H9 (cell line): Measurements from ENCODE around the gene XAGE2. TPM values are rescaled to one million over a fixed set of nuclear protein-coding genes. Genes with fewer than 3 reads are reported as not detected.

Experiments
- DNase-seq: peaks from one replicate; pipeline ENCODE4 v3.0.0-alpha.2; 2017
- H2AFZ ChIP-seq: one replicate; pipeline ENCODE4 v1.6.1; 2013; ENCODE audit warnings: mild to moderate bottlenecking, low read length, control low read depth, moderate library complexity
- H2AK5ac ChIP-seq: 2 replicates; pipeline ENCODE4 v1.6.1; 2013; ENCODE audit warnings: low read length, control low read depth, mixed read lengths; ENCODE audit not compliant: insufficient read length
- H2BK120ac ChIP-seq: one replicate; pipeline ENCODE4 v1.6.1; 2013; ENCODE audit warnings: low read depth, mild to moderate bottlenecking, low read length, control low read depth, inconsistent platforms; ENCODE audit not compliant: poor library complexity, severe bottlenecking
- H2BK12ac ChIP-seq: 2 replicates; pipeline ENCODE4 v1.6.1; 2013; ENCODE audit warnings: low read length, control low read depth, mixed read lengths, low read depth; ENCODE audit not compliant: insufficient read length
- H2BK15ac ChIP-seq: 2 replicates; pipeline ENCODE4 v1.6.1; 2013; ENCODE audit warnings: low read depth, low read length, control low read depth
- H2BK20ac ChIP-seq: one replicate; pipeline ENCODE4 v1.6.1; 2013; ENCODE audit warnings: low read depth, mild to moderate bottlenecking, low read length, control low read depth, inconsistent platforms; ENCODE audit not compliant: poor library complexity, severe bottlenecking
- H2BK5ac ChIP-seq: 2 replicates; pipeline ENCODE4 v1.6.1; 2013; ENCODE audit warnings: low read length, control low read depth, mixed read lengths; ENCODE audit not compliant: insufficient read length
- H3K14ac ChIP-seq: 2 replicates; pipeline ENCODE4 v1.6.1; 2013; ENCODE audit warnings: low read length, control low read depth; ENCODE audit not compliant: insufficient read depth
- H3K18ac ChIP-seq: 2 replicates; pipeline ENCODE4 v1.6.1; 2013; ENCODE audit warnings: low read depth, mild to moderate bottlenecking, mixed read lengths, low read length, control low read depth; ENCODE audit not compliant: insufficient read length
- H3K23ac ChIP-seq: 2 replicates; pipeline ENCODE4 v1.6.1; 2013; ENCODE audit warnings: low read length, control low read depth, mixed read lengths, low read depth; ENCODE audit not compliant: insufficient read length
- H3K23me2 ChIP-seq: 2 replicates; pipeline ENCODE4 v1.6.1; 2013; ENCODE audit warnings: low read depth, mild to moderate bottlenecking, mixed read lengths, low read length, control low read depth; ENCODE audit not compliant: insufficient read length, poor library complexity, severe bottlenecking
- H3K27ac ChIP-seq: 2 replicates; pipeline ENCODE4 v1.5.1; 2013; ENCODE audit warnings: low read length, control low read depth, mixed read lengths, low read depth; ENCODE audit not compliant: insufficient read length
- H3K27me3 ChIP-seq: 2 replicates; pipeline ENCODE4 v1.6.1; 2013; ENCODE audit warnings: low read length, control low read depth, inconsistent platforms; ENCODE audit not compliant: insufficient read depth
- H3K4ac ChIP-seq: 2 replicates; pipeline ENCODE4 v1.6.1; 2013; ENCODE audit warnings: low read depth, mild to moderate bottlenecking, control low read depth, inconsistent platforms, low read length, moderate library complexity
- H3K4me1 ChIP-seq: 2 replicates; pipeline ENCODE4 v1.6.1; 2013; ENCODE audit warnings: low read length, control low read depth, inconsistent platforms; ENCODE audit not compliant: insufficient read depth
- H3K4me2 ChIP-seq: 2 replicates; pipeline ENCODE4 v1.6.1; 2013; ENCODE audit warnings: low read length, control low read depth, mixed read lengths; ENCODE audit not compliant: insufficient read length, insufficient read depth
- H3K56ac ChIP-seq: 2 replicates; pipeline ENCODE4 v1.6.1; 2013; ENCODE audit warnings: low read depth, mild to moderate bottlenecking, mixed read lengths, low read length, control low read depth; ENCODE audit not compliant: insufficient read length
- H3K79me1 ChIP-seq: 2 replicates; pipeline ENCODE4 v1.6.1; 2013; ENCODE audit warnings: low read depth, mild to moderate bottlenecking, moderate library complexity, low read length, control low read depth, inconsistent platforms; ENCODE audit not compliant: insufficient read depth, poor library complexity, severe bottlenecking
- H3K79me2 ChIP-seq: 2 replicates; pipeline ENCODE4 v1.6.1; 2013; ENCODE audit warnings: low read length, control low read depth, inconsistent platforms; ENCODE audit not compliant: insufficient read depth
- H3K9ac ChIP-seq: 2 replicates; pipeline ENCODE4 v1.6.1; 2013; ENCODE audit warnings: low read length, control low read depth, mixed read lengths; ENCODE audit not compliant: insufficient read length; ENCODE audit errors: extremely low read depth
- H3K9me3 ChIP-seq: one replicate; pipeline ENCODE4 v1.6.1; 2013; ENCODE audit warnings: low read depth, low read length, inconsistent platforms; ENCODE audit not compliant: control insufficient read depth
- H3T11ph ChIP-seq: one replicate; pipeline ENCODE4 v1.6.1; 2013; ENCODE audit warnings: mild to moderate bottlenecking, low read length, control low read depth, inconsistent platforms
- H4K20me1 ChIP-seq: one replicate; pipeline ENCODE4 v1.6.1; 2013; ENCODE audit not compliant: control insufficient read depth, insufficient read length, insufficient read depth
- H4K5ac ChIP-seq: 2 replicates; pipeline ENCODE4 v1.6.1; 2013; ENCODE audit warnings: low read depth, mild to moderate bottlenecking, mixed read lengths, low read length, control low read depth; ENCODE audit not compliant: insufficient read length
- H4K8ac ChIP-seq: replicated peaks from 2 replicates; pipeline ENCODE4 v1.6.1; 2013; ENCODE audit warnings: low read length, control low read depth, mixed read lengths, low read depth; ENCODE audit not compliant: insufficient read length
- H4K91ac ChIP-seq: 2 replicates; pipeline ENCODE4 v1.6.1; 2013; ENCODE audit warnings: low read depth, mild to moderate bottlenecking, moderate library complexity, mixed read lengths, low read length, control low read depth; ENCODE audit not compliant: insufficient read length
- H3K27ac Mint-ChIP-seq, 3 experiments: 2 replicates in 2 of 3; 3 replicates in 1 of 3; pipeline ENCODE4 v1.8.0; 2020 to 2021; ENCODE audit warnings: mixed read lengths in 3 of 3, mild to moderate bottlenecking in 1 of 3, moderate library complexity in 1 of 3
- H3K27me3 Mint-ChIP-seq: 2 replicates; pipeline ENCODE4 v1.8.0; 2021; ENCODE audit warnings: low read depth, mild to moderate bottlenecking, moderate library complexity, mixed read lengths
- H3K36me3 Mint-ChIP-seq, 3 experiments: 2 replicates in 2 of 3; 3 replicates in 1 of 3; pipeline ENCODE4 v1.8.0; 2020 to 2021; ENCODE audit warnings: low read depth in 3 of 3, mixed read lengths in 3 of 3; ENCODE audit not compliant: insufficient read depth in 1 of 3
- H3K4me1 Mint-ChIP-seq, 2 experiments: 2 replicates each; pipeline ENCODE4 v1.8.0; 2020; ENCODE audit warnings: mixed read lengths in 2 of 2
- H3K4me3 Mint-ChIP-seq, 2 experiments: 2 replicates in 1 of 2; 3 replicates in 1 of 2; pipeline ENCODE4 v1.8.0; 2020 to 2021; ENCODE audit warnings: mild to moderate bottlenecking in 2 of 2, mixed read lengths in 2 of 2, moderate library complexity in 1 of 2
- H3K9me3 Mint-ChIP-seq, 2 experiments: 2 replicates in 1 of 2; 3 replicates in 1 of 2; pipeline ENCODE4 v1.8.0; 2020; ENCODE audit warnings: mild to moderate bottlenecking in 2 of 2, mixed read lengths in 2 of 2, moderate library complexity in 1 of 2
- CTCF ChIP-seq: fragments of 200-600 bp; sonication (generic); conservative IDR thresholded peaks from 3 replicates; pipeline ENCODE4 v1.8.0; 2021; ENCODE audit warnings: antibody characterized with exemption, mild to moderate bottlenecking
- total RNA-seq: library from RNA; stranded (reverse); gene quantifications from 2 replicates; pipeline ENCODE4 v1.2.1, GENCODE V29; 2021

The XAGE2 gene
- total RNA-seq, 1 experiment from 2014 or later, result not detected

DNA sequence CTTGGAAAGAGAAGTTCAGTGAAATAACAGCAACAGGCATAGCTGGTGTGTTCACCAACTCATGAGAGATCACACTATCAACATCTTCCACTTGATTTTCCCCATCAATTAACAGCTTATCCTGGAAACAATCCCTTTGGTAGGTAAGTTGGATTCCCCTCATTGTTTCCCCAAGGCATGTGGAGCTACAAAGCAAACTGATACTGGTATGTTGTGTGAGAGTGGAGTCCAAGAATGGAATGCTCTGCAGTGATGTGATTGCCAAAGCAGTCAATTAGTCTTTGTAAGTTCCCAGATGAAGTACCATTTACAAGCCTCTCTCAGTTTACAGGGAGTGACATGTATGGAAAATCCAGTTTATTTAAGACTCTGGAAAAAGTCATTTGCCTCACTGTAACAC lies 13.7 kb upstream of the XAGE2 start:
- no peak overlapping the region for H3K4ac ChIP-seq
- no peak overlapping the region for H3K9ac ChIP-seq
- H3K79me1 ChIP-seq, result no peaks in the 10 kb centered on the region
- Mint-ChIP-seq H3K27me3 (no peaks in the 10 kb centered on the region; the same call in 1 of the 2 replicates), H3K9me3 (peaks cover 47 to 51% of the 10 kb centered on the region in 2 experiments), H3K4me1 (peaks cover 15 to 35% of the 10 kb centered on the region in 2 experiments), H3K36me3 (peaks cover 0 to 2% (median 0%) of the 10 kb centered on the region in 3 experiments; a peak in 1 of 7 replicates), H3K27ac (no peak overlapping the region), H3K4me3 (no peak overlapping the region)
- H2BK120ac ChIP-seq, result no peak overlapping the region
- no peak overlapping the region for H3K27ac ChIP-seq
- no peaks in the 10 kb centered on the region for H3K27me3 ChIP-seq
- H3K14ac ChIP-seq, result no peak overlapping the region
- no peak overlapping the region for H2AFZ ChIP-seq
- H4K5ac ChIP-seq, result no peak overlapping the region
- no peak overlapping the region for H2BK20ac ChIP-seq
- H4K8ac ChIP-seq, result no peak overlapping the region
- H3T11ph ChIP-seq, result no peak overlapping the region
- no peak overlapping the region for H2BK12ac ChIP-seq
- no peak overlapping the region for H4K91ac ChIP-seq
- no peak for TF ChIP-seq CTCF
- H3K9me3 ChIP-seq, result peaks cover 31% of the 10 kb centered on the region
- no peak overlapping the region for H3K18ac ChIP-seq
- no peak overlapping the region for H2BK5ac ChIP-seq
- no peak overlapping the region for H2AK5ac ChIP-seq
- H4K20me1 ChIP-seq, result no peaks in the 10 kb centered on the region
- no peak overlapping the region for H3K4me2 ChIP-seq
- H3K23ac ChIP-seq, result no peak overlapping the region
- no peaks in the 10 kb centered on the region for H3K23me2 ChIP-seq
- no peaks in the 10 kb centered on the region for H3K79me2 ChIP-seq
- no peaks in the 10 kb centered on the region for H3K4me1 ChIP-seq
- H2BK15ac ChIP-seq, result no peak overlapping the region
- no peak overlapping the region for H3K56ac ChIP-seq
- DNase-seq, result no peak
